GM19025 (cell line): ENCODE measurements around the gene OTULIN.

ENCODE experiments used
- ATAC-seq: cut with Tn5 transposase; IDR thresholded peaks from one replicate; pipeline ENCODE4 v1.9.1; 2021; ENCODE audit warnings: mild to moderate bottlenecking, low read depth, moderate library complexity; ENCODE audit not compliant: unreplicated experiment

OTULIN gene

GRCh38 chr5:14664270-14665100, at the start of gene OTULIN:
OTULIN (plus strand) TSS chr5:14664718; CDS start chr5:14664826, 108 bp downstream.
- peak; percentile 63 for ATAC-seq

- ATAC-seq = no peak
These were observed 49.2 kb upstream of the OTULIN start for GRCh38 chr5:14615365-14615764.

GRCh38 chr5:14617441-14617840, 47.1 kb upstream of the OTULIN start:
- no peak for ATAC-seq

GRCh38 chr5:14627270-14627669, 37.2 kb upstream of the OTULIN start:
- no peak for ATAC-seq

DNA sequence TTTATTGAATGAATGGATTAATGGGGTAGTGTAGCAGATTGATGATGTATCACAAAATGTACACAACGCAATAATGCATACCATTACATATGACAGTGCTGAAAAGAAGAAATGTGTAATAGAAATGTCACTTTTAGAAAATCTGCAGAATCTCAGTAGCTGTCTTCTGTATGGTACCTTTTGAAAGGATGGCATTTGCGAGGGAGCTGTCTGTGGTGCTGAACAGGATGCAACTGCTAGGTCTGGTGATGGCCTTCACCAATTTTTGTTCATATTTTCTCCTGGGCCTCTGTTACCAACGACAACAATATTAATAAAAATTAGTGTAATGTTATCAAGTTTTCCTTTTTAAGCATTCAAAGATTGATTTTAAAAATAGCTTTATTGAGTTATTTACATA, 36.2 kb upstream of the OTULIN start:
- no peak for ATAC-seq

DNA sequence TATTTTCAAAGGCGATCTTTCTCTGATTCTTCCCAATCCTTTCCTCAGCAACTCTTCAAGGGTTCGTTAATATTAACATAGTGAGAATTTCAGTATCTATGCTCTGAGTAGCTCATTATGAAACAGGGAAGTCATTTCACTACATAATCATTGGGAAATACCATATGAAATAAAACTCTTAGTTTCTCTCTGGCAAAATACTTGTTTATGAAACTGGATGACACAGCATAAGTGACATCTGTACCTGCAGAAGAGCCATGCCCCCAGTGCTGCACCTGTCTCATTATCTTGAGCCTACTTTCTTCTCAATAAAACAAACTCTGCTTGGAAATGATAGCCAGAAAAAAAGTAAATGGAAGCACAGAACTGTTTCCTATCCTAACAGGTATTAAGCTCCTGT, 33.8 kb upstream of the OTULIN start:
- ATAC-seq = no peak

DNA sequence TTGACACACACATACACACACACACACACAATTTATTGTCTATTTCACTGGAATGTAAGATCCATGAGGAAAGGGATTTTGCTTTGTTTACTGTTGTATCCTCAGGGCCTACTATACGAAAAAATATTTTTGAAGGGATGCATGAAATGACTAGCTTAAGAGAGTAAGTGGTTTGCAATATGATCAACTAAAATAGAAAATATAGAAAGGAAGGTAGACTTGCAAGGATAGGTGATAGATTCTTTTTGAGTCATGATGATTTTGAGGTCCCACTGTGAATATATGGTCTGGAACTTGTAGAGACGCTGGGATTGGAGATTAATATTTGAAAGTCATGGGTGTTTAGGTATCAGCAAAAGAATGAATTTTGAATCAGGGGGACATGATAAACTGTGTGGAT, 28.9 kb upstream of the OTULIN start:
- no peak for ATAC-seq

GRCh38 chr5:14640765-14641164, 23.8 kb upstream of the OTULIN start:
- ATAC-seq = no peak

GRCh38 chr5:14644623-14645237, 19.8 kb upstream of the OTULIN start:
- ATAC-seq = no peak

DNA sequence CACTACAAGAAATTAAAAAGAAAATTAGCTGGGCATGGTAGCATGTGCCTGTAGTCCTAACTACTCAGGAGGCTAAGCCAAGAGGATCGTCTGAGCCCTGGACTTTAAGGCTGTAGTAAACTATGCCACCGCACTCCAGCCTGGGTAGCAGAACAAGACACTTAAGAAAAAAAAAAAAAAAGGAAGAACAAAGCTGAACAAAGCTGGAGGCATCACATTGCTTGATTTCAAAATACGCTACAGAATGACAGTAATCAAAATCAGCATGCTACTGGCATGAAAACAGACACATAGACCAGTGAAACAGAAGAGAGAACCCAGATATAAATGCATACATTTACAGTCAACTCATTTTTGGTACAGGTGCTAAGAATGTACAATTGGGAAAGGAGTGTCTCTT, 14.5 kb upstream of the OTULIN start:
- ATAC-seq = no peak

- no peak for ATAC-seq
These were observed 9.3 kb upstream of the OTULIN start for GRCh38 chr5:14655146-14655741.

- no peak for ATAC-seq
These were observed 7.6 kb upstream of the OTULIN start for GRCh38 chr5:14656898-14657297.

DNA sequence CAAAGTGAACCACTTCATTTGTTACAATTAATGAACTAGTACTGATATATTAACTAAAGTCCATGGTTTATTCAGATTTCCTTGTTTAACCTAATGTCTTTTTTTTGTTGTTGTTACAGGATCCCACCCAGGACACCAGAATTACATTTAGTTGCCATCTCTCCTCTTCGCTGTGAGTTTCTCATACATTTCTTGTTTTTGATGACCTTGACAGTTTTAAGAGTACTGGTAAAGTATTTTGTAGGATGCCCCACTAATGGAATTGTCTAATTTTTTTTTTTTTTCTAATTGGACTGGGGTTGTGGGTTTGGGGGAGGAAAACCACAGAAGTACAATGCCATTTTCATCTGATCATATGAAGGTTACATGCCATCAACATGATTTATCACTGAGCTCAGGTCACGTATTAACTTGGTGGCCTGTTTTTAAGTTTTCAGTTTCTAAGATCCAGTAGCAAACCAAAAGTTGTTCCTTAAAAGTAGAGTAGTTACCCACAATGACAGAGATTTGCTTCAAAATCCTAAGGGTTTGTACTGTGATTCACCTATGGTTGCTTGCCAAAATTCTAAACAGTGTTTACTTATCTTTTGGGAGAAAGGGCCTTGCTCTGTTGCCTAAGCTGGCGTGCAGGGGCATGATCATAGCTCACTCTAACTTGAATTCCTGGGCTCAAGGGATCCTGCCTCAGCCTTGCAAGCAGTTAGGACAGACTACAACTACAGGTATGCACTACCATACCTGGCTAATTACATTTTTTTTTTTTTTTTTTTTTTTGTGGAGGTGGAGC, 4.5 kb upstream of the OTULIN start:
- no peak for ATAC-seq

DNA sequence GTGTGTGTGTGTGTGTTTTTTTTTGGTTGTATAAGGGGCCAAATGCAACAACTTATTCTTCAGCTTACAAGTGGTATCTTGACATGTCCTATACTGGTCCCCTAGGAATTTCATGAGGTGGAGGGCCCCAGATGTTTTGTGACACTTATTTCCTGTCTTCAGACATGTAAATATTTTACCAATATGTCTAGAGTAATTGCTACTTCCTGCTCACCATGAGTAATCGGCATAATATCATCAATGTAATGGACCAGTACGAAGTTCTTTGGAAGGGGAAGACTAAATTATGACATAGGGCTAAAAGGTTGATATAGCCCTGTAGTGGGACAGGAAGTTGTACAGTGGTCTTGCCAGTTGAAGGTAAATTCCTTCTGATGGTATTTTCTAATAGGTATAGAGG, 3.7 kb upstream of the OTULIN start:
- no peak for ATAC-seq

- no peak for ATAC-seq
These were observed 1.7 kb upstream of the OTULIN start for GRCh38 chr5:14662721-14663260.

- ATAC-seq = no peak
These were observed 716 bp upstream of the OTULIN start for GRCh38 chr5:14663734-14664269.

- ATAC-seq = no peak
These were observed 744 bp downstream of the OTULIN start for GRCh38 chr5:14665101-14665822.

GRCh38 chr5:14665949-14666348, 1.4 kb downstream of the OTULIN start:
- ATAC-seq = peak; percentile 20

DNA sequence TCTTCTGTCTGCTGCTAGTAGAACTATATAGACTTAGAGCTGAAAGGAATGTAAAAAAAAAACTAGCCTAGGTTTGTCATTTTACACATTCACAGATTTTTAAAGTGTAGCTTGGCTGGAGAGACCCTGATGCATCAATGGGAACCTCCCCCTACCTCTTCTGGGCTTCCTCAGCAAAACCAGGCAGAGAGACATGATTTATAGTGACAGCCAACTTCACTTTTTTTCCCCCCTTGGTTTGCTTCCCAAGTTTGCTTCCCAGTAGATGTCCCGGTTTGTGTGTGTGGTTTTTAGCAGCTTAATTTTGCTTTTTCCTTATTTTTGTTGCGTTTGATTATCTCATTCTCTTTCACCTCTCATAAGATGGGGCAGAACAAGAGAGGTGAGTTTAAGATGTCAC, 1.8 kb downstream of the OTULIN start:
- ATAC-seq = no peak

- ATAC-seq = no peak
These were observed 2.8 kb downstream of the OTULIN start for GRCh38 chr5:14667290-14667689.
